GM12878 (cell line): Measurements from ENCODE around the gene LSMEM2. TPM values are rescaled to one million over a fixed set of nuclear protein-coding genes. Genes with fewer than 3 reads are reported as not detected.

ENCODE experiments used
- BCL11A ChIP-seq: IDR thresholded peaks from 2 replicates; pipeline ENCODE4 v1.6.1; 2011; ENCODE audit warnings: low read depth, low read length
- CBFB ChIP-seq: IDR thresholded peaks from 2 replicates; pipeline ENCODE4 v1.6.1; 2016; ENCODE audit warnings: antibody characterized with exemption, low read depth
- DPF2 ChIP-seq: fragments of 450-650 bp; IDR thresholded peaks from 2 replicates; pipeline ENCODE4 v1.6.1; 2017; ENCODE audit warnings: mild to moderate bottlenecking
- EP300 ChIP-seq, 2 experiments: fragments of 150-350 bp in 1 of 2; IDR thresholded peaks; 2 replicates each; pipeline ENCODE4 v1.6.1; 2011 to 2012; ENCODE audit warnings: low read depth in 2 of 2, low read length in 2 of 2, borderline replicate concordance in 1 of 2, improper control_type of control experiment in 1 of 2, inconsistent platforms in 1 of 2; ENCODE audit not compliant: control insufficient read depth in 1 of 2
- EZH2 ChIP-seq: IDR thresholded peaks from 2 replicates; pipeline ENCODE4 v1.6.1; 2012; ENCODE audit warnings: low read depth, mild to moderate bottlenecking, control low read depth, inconsistent platforms, low read length, borderline replicate concordance; ENCODE audit not compliant: control insufficient read depth
- HDAC2 ChIP-seq: fragments of 200-600 bp; sonication (generic); IDR thresholded peaks from 2 replicates; pipeline ENCODE4 v1.6.1; 2017
- LARP7 ChIP-seq: fragments of 450-650 bp; IDR thresholded peaks from 2 replicates; pipeline ENCODE4 v1.6.1; 2017; ENCODE audit warnings: mild to moderate bottlenecking
- NFYB ChIP-seq: IDR thresholded peaks from 2 replicates; pipeline ENCODE4 v1.6.1; 2011; ENCODE audit warnings: low read depth, mild to moderate bottlenecking, low read length, improper control_type of control experiment, moderate library complexity; ENCODE audit not compliant: insufficient read depth
- RB1 ChIP-seq: fragments of 450-650 bp; formaldehyde crosslinking; IDR thresholded peaks from 2 replicates; pipeline ENCODE4 v1.6.1; 2017; ENCODE audit warnings: mild to moderate bottlenecking, borderline replicate concordance
- RUNX3 ChIP-seq: IDR thresholded peaks from 2 replicates; pipeline ENCODE4 v1.6.1; 2012; ENCODE audit warnings: low read length, inconsistent platforms
- SRF ChIP-seq, 2 experiments: IDR thresholded peaks; 2 replicates each; pipeline ENCODE4 v1.6.1; 2011; ENCODE audit warnings: low read depth in 2 of 2, low read length in 2 of 2, mild to moderate bottlenecking in 1 of 2, moderate library complexity in 1 of 2
- SUZ12 ChIP-seq: fragments of 200-600 bp; sonication (generic); IDR thresholded peaks from one replicate; pipeline ENCODE4 v1.6.1; 2018; ENCODE audit warnings: antibody characterized with exemption, mild to moderate bottlenecking; ENCODE audit not compliant: unreplicated experiment
- TCF3 ChIP-seq: IDR thresholded peaks from 2 replicates; pipeline ENCODE4 v1.6.1; 2012; ENCODE audit warnings: low read depth, mild to moderate bottlenecking, low read length, borderline replicate concordance; ENCODE audit not compliant: insufficient read depth
- ZNF207 ChIP-seq: fragments of 450-650 bp; IDR thresholded peaks from 2 replicates; pipeline ENCODE4 v1.6.1; 2014; ENCODE audit warnings: antibody characterized with exemption, mild to moderate bottlenecking, borderline replicate concordance
- ZZZ3 ChIP-seq: IDR thresholded peaks from 2 replicates; pipeline ENCODE4 v1.6.1; 2011; ENCODE audit warnings: low read depth; ENCODE audit not compliant: control insufficient read depth, insufficient read length
- polyA plus RNA-seq, 11 experiments: library from polyadenylated mRNA; depleted of rRNA in 4 of 11; unstranded in 6 of 11; stranded (reverse) in 5 of 11; fragments of >200 nt; fragmentation: Nextera tagmentation in 4 of 11; fragmentation: Illumina TruSeq in 1 of 11; extraction: Ambion mirVana in 4 of 11; extraction: Trizol in 1 of 11; gene quantifications; 1 replicate in 1 of 11; 2 replicates in 10 of 11; pipeline versions ENCODE4 v1.2.1 to v1.2.3, GENCODE V29; 2011 to 2016; ENCODE audit warnings: inconsistent platforms in 2 of 11, missing spikeins in 2 of 11, low read depth in 1 of 11
- total RNA-seq, 4 experiments: library from RNA; depleted of rRNA in 3 of 4; stranded (reverse); fragments of >200 nt in 3 of 4; fragmentation: Illumina TruSeq in 1 of 4; extraction: Trizol in 1 of 4; gene quantifications; 2 replicates each; pipeline versions ENCODE4 v1.2.1 to v1.2.3, GENCODE V29; 2013 to 2021
- TF ChIP-seq, protein P1 (sequence below): IDR thresholded peaks from 2 replicates; pipeline ENCODE4 v1.6.1; 2011; ENCODE audit warnings: low read depth, low read length, improper control_type of control experiment, borderline replicate concordance
- TF ChIP-seq, protein P2 (sequence below): fragments of 450-650 bp; IDR thresholded peaks from 2 replicates; pipeline ENCODE4 v1.6.1; 2016; ENCODE audit warnings: mild to moderate bottlenecking
- TF ChIP-seq, protein P3 (sequence below): fragments of 150-350 bp; IDR thresholded peaks from 2 replicates; pipeline ENCODE4 v1.6.1; 2016; ENCODE audit warnings: low read depth, low read length
- TF ChIP-seq, protein P4 (sequence below): IDR thresholded peaks from 2 replicates; pipeline ENCODE4 v1.6.1; 2012; ENCODE audit warnings: low read depth, low read length, improper control_type of control experiment
- TF ChIP-seq, protein P5 (sequence below): fragments of 450-650 bp; IDR thresholded peaks from 2 replicates; pipeline ENCODE4 v1.6.1; 2017; ENCODE audit warnings: mild to moderate bottlenecking, low read depth, inconsistent platforms; ENCODE audit not compliant: poor library complexity, severe bottlenecking

LSMEM2 gene
- total and polyA plus RNA-seq, 10 of the 15 experiments (the other 5 are each of a cell fraction or from before 2014, with no cell fraction given) = 0.17 TPM; not detected in 9

DNA sequence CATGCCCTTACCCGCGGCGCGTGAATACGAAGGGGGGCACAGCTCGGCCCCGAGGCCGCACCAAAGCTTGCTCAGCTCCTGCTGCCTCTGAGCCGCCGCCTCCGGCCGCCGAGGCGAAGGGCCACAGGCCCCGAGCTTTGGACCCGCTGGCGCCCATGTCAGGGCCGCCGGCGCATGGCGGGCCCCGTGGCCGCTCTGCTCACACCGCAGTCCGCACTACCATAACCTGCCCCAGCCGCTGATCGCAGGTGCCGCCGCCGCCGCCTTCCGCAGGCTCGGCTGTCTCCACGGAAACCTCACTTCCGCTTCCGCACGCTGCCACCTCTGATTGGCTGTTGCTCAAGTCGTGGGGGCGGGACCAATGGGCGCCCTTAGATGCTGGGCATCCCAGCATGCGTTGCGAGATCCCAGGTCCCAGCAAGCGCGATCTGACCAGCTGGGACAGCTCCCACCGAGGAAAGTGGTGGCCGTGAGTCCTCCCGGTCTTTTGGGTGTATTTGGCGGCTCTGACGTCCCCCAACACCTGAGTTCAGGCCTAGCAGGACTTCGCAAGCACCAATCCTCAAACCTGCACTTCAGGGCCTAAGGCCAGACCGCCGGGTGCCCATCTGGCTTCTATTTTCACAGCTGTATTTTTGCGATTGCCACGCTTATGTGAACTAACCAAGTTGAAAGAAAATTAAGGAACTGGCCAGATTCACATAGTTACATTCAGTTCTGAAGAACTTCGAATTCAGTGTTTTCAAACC, 49.2 kb downstream of the LSMEM2 start, which contains the start of gene TUSC2 (continued):
- TF ChIP-seq NFYB (peak; percentile 97), BCL11A (no peak), CBFB (no peak), DPF2 (0 out of 2 replicates have a peak, but pooled peaks have one; percentile 57), ZZZ3 (no peak), SUZ12 (no peak), SRF (IDR thresholded peaks at IDR 0.05; ENCODE audit: low read depth in 2 of 2, low read length in 2 of 2) (no peak; a peak in 1 of 4 replicates), ZNF207 (no peak; the same call in 1 of the 2 replicates), LARP7 (peak; percentile 78), RUNX3 (no peak; the same call in 1 of the 2 replicates), EZH2 (no peak), TCF3 (peak; percentile 44; the same call in 1 of the 2 replicates), HDAC2 (no peak), EP300 (IDR thresholded peaks at IDR 0.05; ENCODE audit: borderline replicate concordance in 1 of 2, control insufficient read depth in 1 of 2, low read depth in 2 of 2, low read length in 2 of 2) (no peak), RB1 (peak; percentile 68; the same call in 1 of the 2 replicates)
- TF ChIP-seq, protein P1, sequence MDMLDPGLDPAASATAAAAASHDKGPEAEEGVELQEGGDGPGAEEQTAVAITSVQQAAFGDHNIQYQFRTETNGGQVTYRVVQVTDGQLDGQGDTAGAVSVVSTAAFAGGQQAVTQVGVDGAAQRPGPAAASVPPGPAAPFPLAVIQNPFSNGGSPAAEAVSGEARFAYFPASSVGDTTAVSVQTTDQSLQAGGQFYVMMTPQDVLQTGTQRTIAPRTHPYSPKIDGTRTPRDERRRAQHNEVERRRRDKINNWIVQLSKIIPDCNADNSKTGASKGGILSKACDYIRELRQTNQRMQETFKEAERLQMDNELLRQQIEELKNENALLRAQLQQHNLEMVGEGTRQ = no peak
- TF ChIP-seq, protein P2, sequence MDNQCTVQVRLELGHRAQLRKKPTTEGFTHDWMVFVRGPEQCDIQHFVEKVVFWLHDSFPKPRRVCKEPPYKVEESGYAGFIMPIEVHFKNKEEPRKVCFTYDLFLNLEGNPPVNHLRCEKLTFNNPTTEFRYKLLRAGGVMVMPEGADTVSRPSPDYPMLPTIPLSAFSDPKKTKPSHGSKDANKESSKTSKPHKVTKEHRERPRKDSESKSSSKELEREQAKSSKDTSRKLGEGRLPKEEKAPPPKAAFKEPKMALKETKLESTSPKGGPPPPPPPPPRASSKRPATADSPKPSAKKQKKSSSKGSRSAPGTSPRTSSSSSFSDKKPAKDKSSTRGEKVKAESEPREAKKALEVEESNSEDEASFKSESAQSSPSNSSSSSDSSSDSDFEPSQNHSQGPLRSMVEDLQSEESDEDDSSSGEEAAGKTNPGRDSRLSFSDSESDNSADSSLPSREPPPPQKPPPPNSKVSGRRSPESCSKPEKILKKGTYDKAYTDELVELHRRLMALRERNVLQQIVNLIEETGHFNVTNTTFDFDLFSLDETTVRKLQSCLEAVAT = 0 out of 2 replicates have a peak, but pooled peaks have one; percentile 28
- TF ChIP-seq, protein P3, sequence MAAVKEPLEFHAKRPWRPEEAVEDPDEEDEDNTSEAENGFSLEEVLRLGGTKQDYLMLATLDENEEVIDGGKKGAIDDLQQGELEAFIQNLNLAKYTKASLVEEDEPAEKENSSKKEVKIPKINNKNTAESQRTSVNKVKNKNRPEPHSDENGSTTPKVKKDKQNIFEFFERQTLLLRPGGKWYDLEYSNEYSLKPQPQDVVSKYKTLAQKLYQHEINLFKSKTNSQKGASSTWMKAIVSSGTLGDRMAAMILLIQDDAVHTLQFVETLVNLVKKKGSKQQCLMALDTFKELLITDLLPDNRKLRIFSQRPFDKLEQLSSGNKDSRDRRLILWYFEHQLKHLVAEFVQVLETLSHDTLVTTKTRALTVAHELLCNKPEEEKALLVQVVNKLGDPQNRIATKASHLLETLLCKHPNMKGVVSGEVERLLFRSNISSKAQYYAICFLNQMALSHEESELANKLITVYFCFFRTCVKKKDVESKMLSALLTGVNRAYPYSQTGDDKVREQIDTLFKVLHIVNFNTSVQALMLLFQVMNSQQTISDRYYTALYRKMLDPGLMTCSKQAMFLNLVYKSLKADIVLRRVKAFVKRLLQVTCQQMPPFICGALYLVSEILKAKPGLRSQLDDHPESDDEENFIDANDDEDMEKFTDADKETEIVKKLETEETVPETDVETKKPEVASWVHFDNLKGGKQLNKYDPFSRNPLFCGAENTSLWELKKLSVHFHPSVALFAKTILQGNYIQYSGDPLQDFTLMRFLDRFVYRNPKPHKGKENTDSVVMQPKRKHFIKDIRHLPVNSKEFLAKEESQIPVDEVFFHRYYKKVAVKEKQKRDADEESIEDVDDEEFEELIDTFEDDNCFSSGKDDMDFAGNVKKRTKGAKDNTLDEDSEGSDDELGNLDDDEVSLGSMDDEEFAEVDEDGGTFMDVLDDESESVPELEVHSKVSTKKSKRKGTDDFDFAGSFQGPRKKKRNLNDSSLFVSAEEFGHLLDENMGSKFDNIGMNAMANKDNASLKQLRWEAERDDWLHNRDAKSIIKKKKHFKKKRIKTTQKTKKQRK = no peak
- TF ChIP-seq, protein P4, sequence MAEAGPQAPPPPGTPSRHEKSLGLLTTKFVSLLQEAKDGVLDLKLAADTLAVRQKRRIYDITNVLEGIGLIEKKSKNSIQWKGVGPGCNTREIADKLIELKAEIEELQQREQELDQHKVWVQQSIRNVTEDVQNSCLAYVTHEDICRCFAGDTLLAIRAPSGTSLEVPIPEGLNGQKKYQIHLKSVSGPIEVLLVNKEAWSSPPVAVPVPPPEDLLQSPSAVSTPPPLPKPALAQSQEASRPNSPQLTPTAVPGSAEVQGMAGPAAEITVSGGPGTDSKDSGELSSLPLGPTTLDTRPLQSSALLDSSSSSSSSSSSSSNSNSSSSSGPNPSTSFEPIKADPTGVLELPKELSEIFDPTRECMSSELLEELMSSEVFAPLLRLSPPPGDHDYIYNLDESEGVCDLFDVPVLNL = no peak
- TF ChIP-seq, protein P5, sequence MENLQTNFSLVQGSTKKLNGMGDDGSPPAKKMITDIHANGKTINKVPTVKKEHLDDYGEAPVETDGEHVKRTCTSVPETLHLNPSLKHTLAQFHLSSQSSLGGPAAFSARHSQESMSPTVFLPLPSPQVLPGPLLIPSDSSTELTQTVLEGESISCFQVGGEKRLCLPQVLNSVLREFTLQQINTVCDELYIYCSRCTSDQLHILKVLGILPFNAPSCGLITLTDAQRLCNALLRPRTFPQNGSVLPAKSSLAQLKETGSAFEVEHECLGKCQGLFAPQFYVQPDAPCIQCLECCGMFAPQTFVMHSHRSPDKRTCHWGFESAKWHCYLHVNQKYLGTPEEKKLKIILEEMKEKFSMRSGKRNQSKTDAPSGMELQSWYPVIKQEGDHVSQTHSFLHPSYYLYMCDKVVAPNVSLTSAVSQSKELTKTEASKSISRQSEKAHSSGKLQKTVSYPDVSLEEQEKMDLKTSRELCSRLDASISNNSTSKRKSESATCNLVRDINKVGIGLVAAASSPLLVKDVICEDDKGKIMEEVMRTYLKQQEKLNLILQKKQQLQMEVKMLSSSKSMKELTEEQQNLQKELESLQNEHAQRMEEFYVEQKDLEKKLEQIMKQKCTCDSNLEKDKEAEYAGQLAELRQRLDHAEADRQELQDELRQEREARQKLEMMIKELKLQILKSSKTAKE = no peak
